Activated effector memory CD4-positive, alpha-beta T cell treated with Interleukin-2 at 50 U/mL for 16 hours (primary cell): Measurements from ENCODE around the gene CCNK.

ENCODE experiments used
- DNase-seq: peaks from one replicate; pipeline ENCODE4 v3.0.0-alpha.2; 2020

The CCNK gene

DNA sequence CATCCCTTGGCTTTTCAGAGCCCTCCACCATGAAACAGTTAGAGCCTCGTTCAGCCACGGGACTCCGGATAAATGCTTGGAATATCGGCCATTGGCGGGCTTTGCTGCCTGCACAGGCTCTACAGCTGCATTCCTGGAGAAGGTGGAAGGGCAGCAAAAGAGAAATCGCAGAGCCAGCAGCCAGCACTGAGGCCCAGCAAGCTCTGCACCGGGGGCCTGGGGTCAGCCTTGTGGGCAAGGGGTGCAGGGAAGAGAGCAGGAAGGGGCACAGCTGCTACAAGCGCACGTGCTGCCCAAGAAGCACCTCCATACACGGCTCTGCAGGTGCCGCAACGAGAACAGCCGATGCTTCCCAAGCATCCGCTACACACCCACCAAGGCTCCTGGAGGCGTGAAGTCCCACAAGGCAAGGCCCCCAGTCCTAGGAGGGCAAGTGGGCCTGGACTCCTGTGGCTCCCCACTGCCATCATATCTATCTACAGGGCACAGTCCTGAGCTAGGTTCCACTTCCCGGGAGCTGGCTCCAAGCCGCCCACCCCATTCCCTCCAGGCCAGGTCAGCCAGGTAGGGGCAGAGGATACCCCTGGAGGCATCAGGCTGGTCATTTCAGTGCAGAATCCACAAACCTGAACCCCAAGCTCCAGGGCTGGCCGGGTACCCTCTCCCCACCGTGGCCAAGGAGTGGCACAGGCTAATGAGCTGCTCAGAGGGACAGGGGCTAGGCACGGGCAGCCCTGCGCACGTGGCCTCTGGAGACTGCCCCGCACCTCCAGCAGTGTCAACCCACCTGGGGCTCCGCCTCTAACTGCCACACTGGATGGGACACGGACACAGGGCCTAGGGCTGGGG is 40.2 kb downstream of the CCNK start:
- no peak for DNase-seq

- no peak for DNase-seq
These were observed 40.8 kb downstream of the CCNK start for GRCh38 chr14:99522025-99522401.

GRCh38 chr14:99522457-99522891 is 41.3 kb downstream of the CCNK start:
- no peak for DNase-seq

GRCh38 chr14:99522934-99523703 is 41.9 kb downstream of the CCNK start:
- DNase-seq = no peak

GRCh38 chr14:99523704-99524055 is 42.5 kb downstream of the CCNK start:
- DNase-seq = no peak

DNA sequence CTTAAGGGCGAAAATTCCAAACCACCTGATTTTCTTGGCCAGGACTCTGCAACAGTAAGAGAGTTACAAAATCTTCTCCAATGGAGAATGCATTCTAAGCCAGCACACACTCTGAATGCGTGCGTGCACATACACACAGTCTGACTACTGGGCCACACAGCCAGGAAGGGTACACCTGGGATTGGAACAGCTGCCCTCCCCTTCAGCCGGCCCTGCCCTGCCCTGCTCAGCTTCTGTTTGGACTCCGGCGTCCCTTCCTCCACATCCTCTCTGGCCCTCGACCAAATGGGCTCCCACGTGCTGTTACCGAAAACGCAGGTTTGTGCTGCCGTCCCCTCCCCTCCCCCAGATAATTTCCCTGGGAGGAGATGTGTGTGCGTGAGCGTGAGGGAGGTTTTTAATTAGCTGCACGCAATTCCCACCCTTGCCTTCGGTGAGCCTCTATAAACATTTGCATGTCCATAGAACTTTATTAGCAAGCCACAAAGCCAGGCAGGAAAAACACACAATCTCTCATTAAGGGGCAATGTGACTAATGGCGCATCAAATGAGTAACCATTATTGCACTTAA is 43.0 kb downstream of the CCNK start:
- no peak for DNase-seq

- peak; percentile 14 for DNase-seq
These were observed 43.8 kb downstream of the CCNK start for GRCh38 chr14:99524804-99525698.

- DNase-seq = no peak
These were observed 44.5 kb downstream of the CCNK start for GRCh38 chr14:99525699-99526080.

DNA sequence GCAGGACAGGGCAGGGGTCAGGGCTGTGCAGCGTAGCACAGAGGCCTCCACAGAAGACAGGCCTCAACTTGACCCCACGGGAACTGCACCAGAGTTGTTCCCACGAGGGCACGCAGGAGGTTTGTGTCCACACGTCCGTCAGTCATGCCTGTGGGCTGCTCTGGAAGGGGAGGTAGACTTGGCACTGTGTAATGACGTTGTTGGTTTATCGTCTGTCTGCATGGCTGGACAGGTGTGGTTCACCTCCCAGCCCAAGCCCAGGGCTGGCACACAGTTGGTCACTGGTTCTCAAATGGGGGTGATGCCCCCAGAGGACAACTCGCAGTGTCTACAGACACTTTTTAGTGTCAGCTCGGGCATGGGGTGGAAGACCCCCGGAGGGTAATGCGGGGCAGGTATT is 45.8 kb downstream of the CCNK start:
- DNase-seq = no peak

GRCh38 chr14:99527427-99528076 is 46.3 kb downstream of the CCNK start:
- DNase-seq = no peak

DNA sequence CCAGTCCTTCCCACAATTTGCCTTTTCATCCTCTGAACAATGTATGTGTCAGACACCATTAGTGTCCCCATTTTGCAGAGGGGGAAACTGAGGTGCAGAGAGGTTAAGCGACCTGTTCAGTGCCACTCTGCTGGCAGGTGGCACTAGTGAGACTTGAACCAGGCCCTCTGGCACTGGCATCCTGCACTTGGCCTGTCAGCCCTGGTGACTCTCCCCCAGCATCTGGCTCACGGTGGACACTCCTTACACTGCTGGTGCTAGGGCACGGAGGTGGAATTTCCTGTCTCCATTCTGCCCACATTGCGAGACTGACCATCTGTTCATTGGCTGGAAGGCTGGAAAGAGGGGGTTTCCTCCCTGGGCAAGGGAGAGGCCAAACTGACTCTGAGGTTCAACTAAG is 48.7 kb downstream of the CCNK start:
- no peak for DNase-seq

DNA sequence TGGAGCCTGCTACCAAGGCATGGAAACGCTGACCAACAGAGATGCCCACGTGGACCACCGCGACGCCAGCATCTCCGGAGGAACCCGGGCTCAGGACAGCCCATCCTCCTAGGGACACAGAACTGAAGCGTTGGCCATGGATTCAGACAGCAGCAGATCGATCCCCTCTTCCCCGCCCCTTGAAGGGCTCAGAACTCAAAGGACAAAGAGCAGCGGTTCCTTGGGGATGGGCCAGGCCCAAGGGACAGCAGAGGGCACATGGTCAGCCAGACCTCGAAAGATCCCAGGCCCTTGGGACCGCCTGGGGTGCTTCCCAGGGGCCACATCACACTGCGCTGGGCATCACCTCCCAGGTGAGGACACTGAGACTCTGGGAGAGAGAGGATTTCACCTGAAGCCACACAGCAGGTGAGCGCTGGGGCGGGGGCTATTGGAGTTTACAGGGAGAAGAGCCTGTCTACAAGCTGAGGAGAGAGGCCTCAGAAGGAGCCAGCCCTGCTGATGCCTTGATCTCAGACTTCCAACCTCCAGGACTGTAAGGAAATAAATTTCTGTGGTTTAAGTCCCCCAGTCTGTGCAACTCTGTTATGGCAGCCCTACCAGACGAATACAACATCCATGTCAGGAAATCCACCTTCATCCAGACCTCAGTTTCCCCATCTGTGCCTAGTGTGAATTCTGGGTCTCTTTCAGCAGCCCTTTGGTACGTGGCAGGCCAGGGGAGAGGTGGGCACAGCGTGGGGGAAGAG is 49.4 kb downstream of the CCNK start:
- DNase-seq = no peak

DNA sequence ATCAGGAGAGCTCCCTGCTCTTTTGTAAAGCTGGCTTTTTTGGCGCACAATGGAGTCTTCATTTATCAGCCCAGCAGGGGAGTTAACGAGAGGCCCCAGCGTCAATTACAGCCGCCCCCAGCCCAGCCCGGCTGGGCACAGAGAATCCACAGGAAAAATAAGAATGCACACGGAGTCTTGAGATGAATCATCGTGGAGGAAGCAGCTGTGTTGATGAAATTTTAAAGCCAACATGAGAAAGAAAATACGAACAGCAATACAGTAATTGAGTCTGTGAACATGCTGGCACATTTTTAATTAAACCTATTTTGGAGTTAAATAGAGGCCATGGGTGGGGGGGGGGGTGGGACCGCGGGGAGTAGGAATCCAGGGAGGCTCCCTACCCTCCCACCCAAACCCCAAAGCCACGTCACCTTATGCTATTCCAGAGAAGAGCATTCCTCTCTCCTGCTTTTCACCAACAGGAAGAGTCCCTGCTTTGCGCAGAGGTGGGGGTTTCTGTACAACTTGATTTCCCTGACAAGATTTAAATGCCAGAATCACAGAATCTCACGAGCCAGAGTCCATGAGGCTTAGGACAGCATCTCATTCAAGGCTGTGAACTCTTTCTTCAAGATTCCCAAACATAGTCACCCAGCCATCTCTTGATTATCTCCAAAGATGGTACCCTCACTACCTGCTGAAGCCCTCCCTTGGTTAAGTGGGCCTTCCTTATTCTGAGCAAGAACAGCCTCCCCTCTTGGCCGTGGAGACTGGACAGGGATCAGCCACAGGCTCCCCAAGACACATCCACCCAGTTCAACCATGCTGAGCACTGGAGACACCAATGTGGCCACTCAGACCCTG is 50.3 kb downstream of the CCNK start:
- no peak for DNase-seq

GRCh38 chr14:99532310-99532709 is 51.1 kb downstream of the CCNK start:
- DNase-seq = no peak

DNA sequence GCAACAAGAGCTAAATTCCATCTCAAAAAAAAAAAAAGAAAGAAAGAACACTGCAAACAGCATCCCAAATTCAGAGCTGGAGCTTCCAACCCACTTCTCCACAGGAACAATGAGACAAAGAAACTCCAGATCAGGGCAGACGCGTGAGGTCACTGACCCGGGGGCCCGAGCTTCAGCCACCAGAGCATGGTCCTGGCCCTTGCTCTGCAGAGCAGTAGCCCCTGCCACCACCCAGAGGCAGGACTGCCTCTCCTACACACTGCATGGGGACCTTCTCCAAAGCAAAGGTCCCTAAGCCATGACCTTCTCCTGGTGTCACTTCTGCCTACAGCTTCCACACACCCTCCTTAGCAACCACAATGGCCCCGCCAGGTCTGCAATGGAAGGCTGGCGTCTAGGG is 53.1 kb downstream of the CCNK start:
- DNase-seq = no peak

GRCh38 chr14:99534863-99535262 is 53.7 kb downstream of the CCNK start:
- DNase-seq = no peak

- DNase-seq = no peak
These were observed 54.2 kb downstream of the CCNK start for GRCh38 chr14:99535448-99535847.

DNA sequence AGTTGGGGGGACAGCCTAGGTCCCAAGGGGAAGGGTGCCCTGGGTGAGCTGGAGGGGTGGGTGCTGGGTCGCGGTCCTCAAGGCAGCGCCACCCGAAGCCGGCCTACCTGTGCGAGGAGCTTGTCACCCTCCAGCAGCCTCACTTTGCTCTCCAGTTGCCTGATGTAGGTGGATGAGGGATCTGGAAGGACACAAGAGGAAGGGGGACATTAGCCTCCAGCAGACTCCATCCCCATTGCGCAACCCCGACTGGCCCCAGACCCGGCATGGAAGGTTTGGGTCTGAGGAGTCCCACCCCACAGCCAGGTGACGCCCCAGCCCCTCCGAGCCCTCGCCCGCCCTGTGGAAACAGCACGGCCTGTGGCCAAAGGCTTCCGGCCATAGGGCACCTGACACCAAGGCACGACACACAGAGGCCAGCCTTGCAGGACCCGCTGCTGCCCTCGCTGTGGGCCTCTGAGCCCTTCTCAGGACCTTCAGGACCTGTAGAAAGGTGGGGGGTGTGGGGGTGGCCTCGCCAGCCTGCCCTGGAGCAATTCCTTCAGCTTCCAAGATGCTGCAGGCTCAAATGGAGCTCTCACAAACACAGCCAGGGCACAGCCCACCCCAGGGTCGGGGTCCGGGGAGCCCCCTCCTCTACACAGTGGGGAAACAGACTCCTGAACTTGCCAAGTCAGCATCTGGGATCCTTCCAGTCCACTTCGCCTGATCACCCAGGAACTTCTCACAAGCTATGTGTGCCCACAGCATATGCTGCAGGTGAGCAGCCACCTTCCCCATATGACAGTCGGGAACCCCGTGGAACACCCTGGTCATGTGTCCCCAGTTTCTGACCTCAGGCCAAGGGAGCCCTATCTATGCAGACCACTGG is 54.9 kb downstream of the CCNK start:
- DNase-seq = no peak

GRCh38 chr14:99537399-99537798 is 56.2 kb downstream of the CCNK start:
- DNase-seq = no peak

GRCh38 chr14:99538275-99538674 is 57.1 kb downstream of the CCNK start:
- DNase-seq = no peak
